Heart left ventricle (tissue), 13 donors: ENCODE data around the gene FLNA.

Experiments
- POLR2A ChIP-seq, 2 donors: fragments of 450-650 bp; IDR thresholded peaks; one replicate each; pipeline ENCODE4 v1.6.1; 2017; ENCODE audit warnings: antibody characterized with exemption in 2 of 2, mild to moderate bottlenecking in 2 of 2, moderate library complexity in 2 of 2
- TF ChIP-seq, protein P1 (sequence below), 12 donors: fragments of 200-600 bp; sonication (generic) in 4 of 12; IDR thresholded peaks; one replicate each; pipeline versions ENCODE4 v1.5.0 to v1.8.0; 2018 to 2022; ENCODE audit warnings: antibody characterized with exemption in 12 of 12, mild to moderate bottlenecking in 5 of 12
- donor health status: ischemic (EF 13 %, LVEDD 7.1; RV severe dilation, severe dysfunction).
- donor health status: DM: no; HTN: yes; CAD: no.
- donor health status: DM: no; HTN: no; CAD: no.
- donor health status: ischemic (EF 25% LVEDD 6.9; RV normal size, moderate dysfunction).
- donor health status: ischemic (EF 25% LVEDD 5.7; RV mildly dilated, moderate dysfunction).
- donor health status: ischemic (EF 35%, LVEDD 5.7; RV mildly dilated, moderate dysfunction).
- donor health status: nonischemic (EF 11% LVEDD 7.7; RV severe dilation, severe dysfunction).
- donor health status: DM: yes; HTN: yes; CAD: no.
- donor health status: PGD.
- donor health status: ischemic (EF 29% LVEDD 5.4; RV normal size, mild dysfunction).
- donor health status: nonischemic (EF 23%, LVEDD 6.1; RV moderate dilation, normal function).

DNA sequence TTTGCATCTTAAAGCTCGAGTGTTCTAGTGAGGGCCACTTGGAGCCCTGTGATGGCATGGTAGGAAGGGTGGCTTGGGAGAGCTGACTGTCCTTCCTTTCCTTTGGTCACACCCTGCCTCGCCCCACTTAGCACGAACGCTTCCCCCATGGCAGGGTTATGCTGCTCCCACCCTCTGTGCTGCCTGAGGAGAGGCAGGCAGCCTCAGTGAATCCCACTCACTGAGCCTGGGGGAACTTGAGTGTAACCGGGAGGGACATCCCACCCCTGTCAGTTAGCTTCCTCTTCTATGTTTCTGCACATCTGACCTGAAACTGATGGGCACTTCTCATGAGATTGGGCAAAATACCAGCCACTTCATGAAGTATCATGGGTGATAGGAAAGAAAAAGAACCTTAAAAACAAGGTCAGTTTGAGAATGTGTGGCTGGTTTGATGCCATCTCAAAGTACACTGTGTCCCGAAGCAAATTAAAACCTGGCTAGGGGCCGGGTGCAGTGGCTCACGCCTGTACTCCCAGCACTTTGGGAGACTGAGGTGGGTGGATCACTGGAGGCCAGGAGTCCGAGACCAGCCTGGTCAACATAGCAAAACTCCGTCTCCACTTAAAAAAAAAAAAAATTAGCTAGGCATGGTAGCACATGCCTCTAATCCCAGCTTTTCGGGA is 68.8 kb downstream of the FLNA start:
- TF ChIP-seq, protein P1, sequence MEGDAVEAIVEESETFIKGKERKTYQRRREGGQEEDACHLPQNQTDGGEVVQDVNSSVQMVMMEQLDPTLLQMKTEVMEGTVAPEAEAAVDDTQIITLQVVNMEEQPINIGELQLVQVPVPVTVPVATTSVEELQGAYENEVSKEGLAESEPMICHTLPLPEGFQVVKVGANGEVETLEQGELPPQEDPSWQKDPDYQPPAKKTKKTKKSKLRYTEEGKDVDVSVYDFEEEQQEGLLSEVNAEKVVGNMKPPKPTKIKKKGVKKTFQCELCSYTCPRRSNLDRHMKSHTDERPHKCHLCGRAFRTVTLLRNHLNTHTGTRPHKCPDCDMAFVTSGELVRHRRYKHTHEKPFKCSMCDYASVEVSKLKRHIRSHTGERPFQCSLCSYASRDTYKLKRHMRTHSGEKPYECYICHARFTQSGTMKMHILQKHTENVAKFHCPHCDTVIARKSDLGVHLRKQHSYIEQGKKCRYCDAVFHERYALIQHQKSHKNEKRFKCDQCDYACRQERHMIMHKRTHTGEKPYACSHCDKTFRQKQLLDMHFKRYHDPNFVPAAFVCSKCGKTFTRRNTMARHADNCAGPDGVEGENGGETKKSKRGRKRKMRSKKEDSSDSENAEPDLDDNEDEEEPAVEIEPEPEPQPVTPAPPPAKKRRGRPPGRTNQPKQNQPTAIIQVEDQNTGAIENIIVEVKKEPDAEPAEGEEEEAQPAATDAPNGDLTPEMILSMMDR (IDR thresholded peaks at IDR 0.05), result no peak
- TF ChIP-seq POLR2A (IDR thresholded peaks at IDR 0.05), result no peak
